ENCODE data around the gene SVOPL.

SVOPL gene

DNA sequence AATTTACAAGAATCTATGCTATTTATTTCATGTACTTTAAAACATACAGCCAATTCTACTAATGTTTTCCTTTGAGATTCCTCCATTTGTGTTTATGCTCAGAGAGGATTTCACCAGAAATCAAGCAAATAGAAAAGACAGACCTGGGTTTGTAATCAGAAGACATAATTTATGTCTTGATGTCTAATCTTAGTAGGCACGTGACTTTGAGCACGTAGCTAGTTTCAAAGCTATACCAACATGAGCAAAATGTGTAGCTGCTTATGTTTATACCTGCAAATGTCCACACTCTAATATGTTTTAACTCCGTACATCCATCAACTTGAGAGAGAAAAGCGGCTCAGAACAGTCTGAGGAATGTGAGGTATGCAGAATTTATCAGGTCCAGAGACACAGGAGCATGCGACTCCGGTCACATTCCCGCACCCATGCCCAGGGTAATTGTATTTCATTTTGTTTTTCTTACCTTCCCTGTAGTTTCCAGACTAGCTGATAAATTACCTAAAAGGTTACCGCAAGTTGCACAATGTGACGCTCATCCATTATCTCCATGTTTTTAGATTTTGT, 40.0 kb downstream of the SVOPL start:
- no peak for DNase-seq (ENCODE audit: low spot score)

DNA sequence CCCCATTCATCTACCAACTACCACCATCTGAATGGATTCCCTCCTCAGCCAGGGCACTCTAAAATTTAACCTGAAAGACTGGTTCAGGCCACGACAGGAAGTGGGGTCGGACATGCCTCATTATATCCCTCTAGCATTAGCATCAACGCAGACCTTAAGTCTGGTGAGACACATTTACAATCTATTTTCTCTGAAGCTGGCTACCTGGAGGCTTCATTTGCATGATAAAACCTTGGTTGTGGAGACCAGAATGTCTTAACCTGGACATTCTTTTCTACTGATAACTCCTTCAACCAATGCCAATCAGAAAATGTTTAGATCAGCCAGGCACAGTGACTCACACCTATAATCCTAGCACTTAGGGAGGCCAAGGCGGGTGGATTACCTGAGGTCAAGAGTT, 42.3 kb downstream of the SVOPL start:
- DNase-seq (ENCODE audit: low spot score): no peak

GRCh38 chr7:138657854-138658386, 43.2 kb downstream of the SVOPL start:
- no peak for DNase-seq (ENCODE audit: low spot score)

DNA sequence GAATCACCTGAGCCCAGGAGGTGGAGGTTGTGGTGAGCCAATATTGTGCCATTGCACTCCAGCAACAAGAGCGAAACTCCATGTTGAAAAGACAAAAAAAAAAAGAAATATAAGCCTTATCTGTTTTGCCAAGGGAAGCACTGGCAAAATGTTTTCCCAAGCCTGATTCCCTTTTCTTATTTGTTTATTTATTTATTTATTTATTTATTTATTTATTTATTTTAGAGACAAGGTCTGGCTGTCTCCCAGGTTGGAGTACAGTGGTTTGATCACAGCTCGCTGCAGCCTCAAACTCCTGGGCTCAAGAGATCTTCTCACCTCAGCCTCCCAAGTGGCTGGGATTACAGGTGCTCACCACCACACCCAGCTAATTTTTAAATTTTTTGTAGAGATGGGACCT, 44.2 kb downstream of the SVOPL start:
- no peak for DNase-seq (ENCODE audit: low spot score)

DNA sequence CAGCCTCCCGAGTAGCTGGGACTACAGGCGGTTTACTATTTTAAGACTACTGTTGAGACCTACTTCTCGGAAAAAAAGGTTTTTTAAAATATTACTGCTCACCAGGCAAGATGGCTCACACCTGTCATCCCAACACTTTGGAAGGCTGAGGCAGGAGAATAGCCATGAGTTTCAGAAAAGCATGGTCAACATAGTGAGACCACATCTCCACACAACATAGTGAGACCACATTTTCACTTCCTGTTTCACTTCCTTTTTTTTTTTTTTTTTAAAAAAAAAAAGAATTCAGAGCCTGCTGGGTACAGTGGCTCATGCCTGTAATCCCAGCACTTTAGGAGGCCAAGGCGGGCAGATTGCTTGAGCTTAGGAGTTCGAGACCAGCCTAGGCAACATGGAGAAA, 46.5 kb downstream of the SVOPL start:
- DNase-seq (ENCODE audit: low spot score): peak; percentile 29

GRCh38 chr7:138649506-138649905, 51.7 kb downstream of the SVOPL start:
- DNase-seq (ENCODE audit: low spot score): no peak

DNA sequence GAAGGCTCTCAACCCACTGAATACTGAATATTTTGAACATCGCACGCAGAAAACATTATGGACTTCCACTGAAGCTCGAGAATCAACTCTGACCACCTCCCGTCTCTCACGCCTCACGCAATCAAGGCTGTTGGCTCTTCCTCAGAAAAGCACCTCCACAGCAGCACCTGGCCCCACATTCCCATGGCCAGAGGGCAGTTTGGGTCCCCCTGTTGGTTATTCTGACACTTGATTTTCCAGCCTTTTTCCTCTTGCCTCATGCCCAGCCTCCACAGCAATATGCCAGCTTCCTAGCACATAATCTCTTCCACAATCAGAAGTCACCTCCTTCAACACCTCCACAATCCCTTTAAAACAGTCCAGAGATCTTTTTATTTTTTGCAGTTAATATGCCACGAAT, 55.9 kb downstream of the SVOPL start:
- no peak for DNase-seq (ENCODE audit: low spot score)

GRCh38 chr7:138632826-138633602, 68.1 kb downstream of the SVOPL start:
- DNase-seq (ENCODE audit: low spot score): no peak

GRCh38 chr7:138632384-138632783, 68.8 kb downstream of the SVOPL start:
- no peak for DNase-seq (ENCODE audit: low spot score)

- no peak for DNase-seq (ENCODE audit: low spot score)
Observed at GRCh38 chr7:138630059-138630610, 71.0 kb downstream of the SVOPL start.

DNA sequence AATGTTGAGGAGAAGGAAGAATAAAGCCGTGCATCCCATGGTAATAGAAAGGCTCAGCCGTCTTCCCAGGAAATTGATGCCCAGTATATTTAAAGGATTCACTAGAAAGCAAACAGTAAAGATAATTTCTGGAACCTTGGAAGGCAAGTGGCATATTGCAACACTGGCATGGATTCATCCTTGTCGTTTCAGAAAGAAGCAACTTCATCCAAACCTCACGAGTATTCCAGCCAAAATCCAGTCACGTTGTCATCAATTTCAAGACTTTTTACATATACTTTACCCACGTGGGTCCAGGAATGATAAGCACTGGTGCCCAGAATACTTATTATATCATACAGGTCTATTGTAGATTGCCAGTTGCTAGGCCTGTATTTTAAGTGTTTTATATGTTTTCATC, 73.8 kb downstream of the SVOPL start:
- no peak for DNase-seq (ENCODE audit: low spot score)

DNA sequence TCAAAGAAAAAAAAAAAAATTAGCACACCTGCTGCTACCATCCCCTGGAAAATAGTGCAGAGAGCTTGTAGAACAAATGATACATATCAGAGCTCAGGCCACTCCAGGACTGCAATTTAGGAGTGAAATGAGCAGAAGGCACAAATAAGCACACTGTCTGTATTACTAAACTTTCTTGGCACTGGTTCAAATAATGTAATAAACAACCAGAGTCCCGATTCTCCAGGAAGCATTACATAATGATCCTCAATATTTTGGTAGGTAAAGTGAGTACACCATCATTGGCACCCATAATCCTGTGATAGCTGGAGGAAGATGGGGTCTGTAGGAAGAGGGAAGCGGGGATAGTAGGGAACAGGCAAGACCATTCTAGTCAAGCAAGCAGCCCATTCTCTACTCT, 74.3 kb downstream of the SVOPL start:
- DNase-seq (ENCODE audit: low spot score): no peak

- DNase-seq (ENCODE audit: low spot score): no peak
Observed at GRCh38 chr7:138625849-138626230, 75.3 kb downstream of the SVOPL start.

GRCh38 chr7:138625084-138625848, 75.9 kb downstream of the SVOPL start:
- no peak for DNase-seq (ENCODE audit: low spot score)

DNA sequence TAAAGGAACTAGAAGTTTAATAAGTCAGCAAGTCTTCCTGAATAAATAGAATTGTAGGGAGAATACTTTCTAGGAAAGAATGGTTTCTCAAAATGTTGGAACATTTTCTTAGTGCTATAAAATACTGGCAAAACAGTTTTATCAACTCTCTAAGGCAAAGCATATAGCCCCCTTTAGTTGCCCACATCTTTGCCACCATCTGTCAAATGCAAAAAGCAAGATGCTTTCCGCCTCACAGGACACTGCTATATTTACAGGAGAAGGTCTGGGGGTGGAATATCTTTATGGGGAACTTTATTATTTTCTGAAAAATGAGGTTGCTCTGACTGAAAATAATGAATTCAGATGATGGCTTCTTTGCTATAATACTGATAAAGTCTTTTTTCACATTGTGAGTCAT, 78.3 kb downstream of the SVOPL start:
- no peak for DNase-seq (ENCODE audit: low spot score)

DNA sequence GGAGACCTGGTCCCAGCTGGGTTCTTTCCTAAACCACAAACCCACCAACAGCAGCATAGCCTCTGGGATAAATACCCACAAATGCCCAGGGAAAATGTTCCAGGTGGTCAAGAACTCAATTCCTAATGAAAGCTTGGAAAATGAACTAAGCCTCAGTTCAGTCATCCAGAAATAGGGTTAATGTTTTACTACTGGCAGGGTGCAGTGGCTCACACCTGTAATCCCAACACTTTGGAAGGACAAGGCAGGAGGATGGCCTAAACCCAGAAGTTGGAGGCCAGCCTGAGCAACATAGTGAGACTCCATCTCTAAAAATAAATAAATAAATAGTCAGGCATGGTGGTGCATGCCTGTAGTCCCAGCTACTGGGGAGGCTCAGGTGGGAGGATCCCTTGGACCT, 82.2 kb downstream of the SVOPL start:
- DNase-seq (ENCODE audit: low spot score): no peak

DNA sequence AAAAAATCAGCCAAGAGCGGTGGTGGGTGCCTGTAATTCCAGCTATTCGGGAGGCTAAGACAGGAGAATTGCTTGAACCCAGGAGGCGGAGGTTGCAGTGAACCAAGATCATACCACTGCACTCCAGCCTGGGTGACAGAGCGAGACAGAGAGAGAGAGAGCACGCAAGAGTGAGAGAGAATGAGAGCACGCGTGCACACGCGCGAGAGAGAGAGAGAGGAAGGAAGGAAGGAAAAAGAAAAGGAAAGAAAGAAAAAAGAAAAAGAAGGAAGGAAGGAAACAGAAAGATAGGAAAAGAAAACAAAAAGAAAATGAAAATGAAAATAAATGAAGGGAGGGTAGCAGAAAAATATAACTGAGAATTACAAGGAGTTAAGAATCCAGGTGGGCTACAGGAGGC, 82.7 kb downstream of the SVOPL start:
- no peak for DNase-seq (ENCODE audit: low spot score)

GRCh38 chr7:138616085-138616484, 85.1 kb downstream of the SVOPL start:
- DNase-seq (ENCODE audit: low spot score): no peak

GRCh38 chr7:138613630-138614029, 87.5 kb downstream of the SVOPL start:
- DNase-seq (ENCODE audit: low spot score): no peak

GRCh38 chr7:138610671-138611170, 90.4 kb downstream of the SVOPL start:
- DNase-seq (ENCODE audit: low spot score): no peak

DNA sequence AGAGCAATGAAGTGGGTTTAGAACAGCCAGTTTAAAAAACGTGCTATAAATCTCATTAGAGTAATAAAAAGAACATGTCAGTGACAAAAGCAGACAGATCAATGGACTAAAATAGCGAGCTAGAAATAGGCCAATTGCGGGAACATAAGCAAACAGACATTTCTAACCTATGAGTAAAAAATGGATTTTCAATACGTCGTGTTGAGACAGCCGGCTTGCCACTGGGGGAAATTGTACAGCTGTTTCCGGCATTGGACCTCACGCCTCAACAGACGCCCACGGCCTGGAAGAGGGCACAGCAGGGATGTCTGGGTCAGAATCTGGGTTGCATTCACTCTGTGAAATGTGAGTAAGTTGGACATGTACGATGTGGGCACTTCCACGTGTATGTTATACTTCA, 92.9 kb downstream of the SVOPL start:
- DNase-seq (ENCODE audit: low spot score): no peak
